Activated T-cell treated with anti-CD3 and anti-CD28 coated beads, Interleukin-2, amount 50 U/mL, for 1 hour (primary cell): Measurements from ENCODE around the gene AKAP17A.
A peak's percentile ranks its signal among the peaks of the same experiment; 100 is the strongest.

Experiments
- DNase-seq: peaks from one replicate; pipeline ENCODE4 v3.0.0-alpha.2; 2020

Gene AKAP17A

GRCh38 chrX:1582686-1583437 is 8.5 kb upstream of the AKAP17A start:
- DNase-seq, result peak; percentile 39

- no peak for DNase-seq
These were observed 7.0 kb upstream of the AKAP17A start for GRCh38 chrX:1584237-1585011.

GRCh38 chrX:1587161-1587560 is 4.2 kb upstream of the AKAP17A start:
- DNase-seq, result no peak

GRCh38 chrX:1589356-1590130 is 1.9 kb upstream of the AKAP17A start:
- DNase-seq, result peak; percentile 10

GRCh38 chrX:1591863-1592469 is 562 bp downstream of the AKAP17A start:
- DNase-seq, result peak; percentile 31

GRCh38 chrX:1592470-1593142 is 1.2 kb downstream of the AKAP17A start:
- DNase-seq, result peak; percentile 22

GRCh38 chrX:1593286-1594271 is 2.2 kb downstream of the AKAP17A start:
- peak; percentile 19 for DNase-seq

- DNase-seq, result peak; percentile 8
These were observed 4.3 kb downstream of the AKAP17A start for GRCh38 chrX:1595711-1596060.

- peak; percentile 4 for DNase-seq
These were observed 5.4 kb downstream of the AKAP17A start for GRCh38 chrX:1596676-1597344.

GRCh38 chrX:1597345-1598020 is 6.1 kb downstream of the AKAP17A start:
- DNase-seq, result peak; percentile 17

GRCh38 chrX:1598021-1598875 is 6.8 kb downstream of the AKAP17A start:
- DNase-seq, result no peak

GRCh38 chrX:1598876-1599790 is 7.7 kb downstream of the AKAP17A start:
- peak; percentile 15 for DNase-seq

- DNase-seq, result peak; percentile 15
These were observed 8.5 kb downstream of the AKAP17A start for GRCh38 chrX:1599791-1600405.

- DNase-seq, result peak; percentile 16
These were observed 9.1 kb downstream of the AKAP17A start for GRCh38 chrX:1600406-1601050.

- peak; percentile 14 for DNase-seq
These were observed 9.8 kb downstream of the AKAP17A start for GRCh38 chrX:1601051-1601767.

- DNase-seq, result no peak
These were observed 10.3 kb downstream of the AKAP17A start for GRCh38 chrX:1601768-1602085.
